NCI-H774 (cell line): ENCODE measurements around the gene PDCD6IP.

ENCODE experiments used
- DNase-seq: peaks from one replicate; lab custom pipeline; 2025; lab: John Stamatoyannopoulos, UW

PDCD6IP gene

GRCh38 chr3:33897306-33897705 lies 98.9 kb downstream of the PDCD6IP start:
- no peak for DNase-seq

- DNase-seq = no peak
Measured at GRCh38 chr3:33898901-33899300, 100.5 kb downstream of the PDCD6IP start.

- no peak for DNase-seq
Measured at GRCh38 chr3:33900440-33900808, 102.0 kb downstream of the PDCD6IP start.

- DNase-seq = no peak
Measured at GRCh38 chr3:33900809-33901505, 102.5 kb downstream of the PDCD6IP start.

GRCh38 chr3:33901862-33902563 lies 103.6 kb downstream of the PDCD6IP start:
- DNase-seq = no peak

DNA sequence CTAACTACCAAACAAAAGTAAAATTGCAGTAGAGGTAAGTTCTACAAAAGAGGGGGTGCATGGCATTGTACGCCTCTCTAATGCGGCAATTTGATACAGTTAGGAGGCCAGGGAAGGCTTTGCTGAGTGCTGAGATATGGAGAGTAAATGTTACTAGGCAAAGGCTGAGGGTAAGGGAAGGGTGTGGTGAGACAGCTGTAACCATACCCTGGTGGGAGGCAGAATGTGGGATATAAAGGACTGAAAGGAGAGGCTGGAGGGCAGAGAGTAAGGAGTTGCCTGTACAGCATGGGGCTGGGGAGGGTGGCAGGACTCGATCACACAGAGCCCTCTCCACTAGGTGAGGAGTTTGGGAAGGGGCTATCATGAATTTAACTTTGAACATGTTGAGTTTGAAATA lies 106.3 kb downstream of the PDCD6IP start:
- no peak for DNase-seq

DNA sequence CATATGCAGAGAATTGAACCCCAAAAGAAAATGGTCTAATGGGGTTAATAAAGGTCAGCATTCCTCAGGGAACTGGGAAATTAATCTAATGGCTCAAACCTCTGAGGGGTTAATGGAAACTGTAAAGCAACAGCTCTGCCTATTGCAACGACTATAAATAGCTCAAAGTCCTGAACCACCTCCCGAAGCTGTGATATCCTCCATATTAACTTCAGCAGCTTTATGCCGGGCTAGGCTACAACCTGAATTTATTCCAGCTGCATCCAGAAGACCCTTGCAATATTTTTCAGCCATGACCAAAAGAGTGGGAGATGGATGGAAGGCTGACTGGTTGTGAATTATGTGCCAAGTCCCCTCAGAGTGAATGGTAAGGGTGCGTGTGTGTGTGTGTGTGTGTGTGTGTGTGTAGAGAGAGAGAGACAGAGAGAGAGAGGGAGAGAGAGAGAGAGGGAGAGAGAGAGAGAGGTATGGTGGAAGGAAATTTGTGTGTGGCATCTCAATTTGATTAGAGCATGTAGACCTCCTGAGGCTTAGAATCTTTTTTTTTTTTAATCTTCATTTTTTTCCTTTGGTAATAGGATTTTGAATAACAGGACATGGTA lies 109.9 kb downstream of the PDCD6IP start:
- no peak for DNase-seq

GRCh38 chr3:33909547-33909946 lies 111.1 kb downstream of the PDCD6IP start:
- no peak for DNase-seq

DNA sequence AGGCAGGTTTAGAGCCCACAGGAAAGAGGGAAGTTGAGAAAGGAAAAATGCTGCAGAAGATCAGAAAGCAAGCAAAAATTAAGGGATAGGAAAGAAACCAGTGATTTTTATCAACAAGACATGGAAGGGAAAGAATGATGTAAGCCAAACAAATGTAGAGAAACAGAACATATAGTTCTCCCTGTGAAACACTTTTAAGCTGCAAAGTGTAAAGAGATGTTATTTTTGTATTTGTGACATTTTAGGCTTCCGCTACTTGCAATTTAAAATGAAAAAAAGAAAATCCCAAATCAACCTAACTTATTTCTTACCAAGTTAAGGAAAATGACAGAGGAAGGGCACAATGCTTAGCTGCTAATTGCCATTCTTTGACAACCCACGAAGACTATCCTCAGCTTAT lies 111.6 kb downstream of the PDCD6IP start:
- no peak for DNase-seq

GRCh38 chr3:33911525-33912322 lies 113.3 kb downstream of the PDCD6IP start:
- no peak for DNase-seq

- no peak for DNase-seq
Measured at GRCh38 chr3:33914212-33914611, 115.8 kb downstream of the PDCD6IP start.

DNA sequence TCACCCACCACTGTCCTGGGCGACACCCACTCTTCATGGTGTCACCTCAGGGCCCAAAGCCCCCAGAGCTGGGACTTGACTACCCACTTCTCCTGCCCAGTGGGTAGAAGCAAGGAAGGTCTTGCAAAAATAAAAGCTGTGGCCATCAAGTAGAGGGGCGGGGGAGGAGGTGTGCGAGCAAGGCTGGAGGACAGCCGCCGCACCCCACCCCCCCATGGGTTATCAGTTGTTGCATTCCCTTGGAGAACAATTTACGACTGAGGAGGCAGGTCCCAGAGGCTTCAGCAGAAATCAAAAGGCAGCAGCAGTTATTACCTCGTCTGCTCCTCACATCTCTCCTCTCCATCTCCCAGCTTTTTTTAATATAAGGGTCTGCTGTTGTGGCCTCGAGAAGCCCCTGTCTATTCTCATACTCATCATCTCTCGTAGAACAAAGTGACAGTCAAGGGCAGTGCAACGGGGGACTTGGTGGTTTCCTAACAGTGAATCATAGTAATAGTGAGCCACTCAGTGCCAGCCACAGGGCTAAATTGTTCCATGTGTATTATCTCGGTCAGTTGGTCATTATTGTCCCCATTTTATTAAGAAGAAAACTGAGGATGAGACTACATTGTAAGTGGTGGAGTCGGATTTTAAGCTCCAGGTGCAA lies 116.4 kb downstream of the PDCD6IP start:
- DNase-seq = no peak

GRCh38 chr3:33915796-33916546 lies 117.5 kb downstream of the PDCD6IP start:
- DNase-seq = no peak

GRCh38 chr3:33918126-33918756 lies 119.8 kb downstream of the PDCD6IP start:
- no peak for DNase-seq
